PC-9 (cell line): Measurements from ENCODE around the gene RAB8A. TPM values are rescaled to one million over a fixed set of nuclear protein-coding genes. Genes with fewer than 3 reads are reported as not detected.
"Not testable (repeated sequence)": the region's sequence is repeated elsewhere in the genome, so short reads cannot be mapped to it uniquely, and the experiment has no call there.

Experiments used
- BruUV-seq: library from RNA; stranded (reverse); fragments of 400-500 nt; replicated peaks from 2 replicates; lab custom pipeline; 2021; lab: Mats Ljungman, UMichigan
- CTCF ChIA-PET: fragments of 300-600 bp; sonication (Branson Sonifier 250); formaldehyde crosslinking; loops from one replicate; lab custom pipeline; 2022; ENCODE audit warnings: antibody characterized with exemption; lab: Charles Lee
- POLR2A ChIA-PET: fragments of 300-600 bp; sonication (Branson Sonifier 250); formaldehyde crosslinking; loops from one replicate; lab custom pipeline; 2022; ENCODE audit warnings: antibody characterized with exemption; ENCODE audit not compliant: unreplicated experiment; lab: Charles Lee
- DNase-seq, 2 experiments: peaks; one replicate each; pipeline versions ENCODE4 v3.0.0 to v3.0.0-alpha.2; 2015 to 2022; ENCODE audit warnings: mixed read lengths in 1 of 2
- H2AFZ ChIP-seq: fragments of 200-600 bp; sonication (generic); 2 replicates; pipeline ENCODE4 v1.8.1; 2017; ENCODE audit warnings: antibody characterized with exemption
- H3F3A ChIP-seq: fragments of 200-600 bp; sonication (generic); 2 replicates; pipeline ENCODE4 v1.8.1; 2017; ENCODE audit warnings: antibody characterized with exemption, mild to moderate bottlenecking, low read depth; ENCODE audit not compliant: insufficient read depth
- H3K27ac ChIP-seq: fragments of 200-600 bp; sonication (generic); 2 replicates; pipeline ENCODE4 v1.6.1; 2016; ENCODE audit warnings: mixed run types
- H3K27me3 ChIP-seq: fragments of 200-600 bp; sonication (generic); 2 replicates; pipeline ENCODE4 v1.6.1; 2016; ENCODE audit warnings: low read depth, mixed run types; ENCODE audit not compliant: insufficient read depth
- H3K36me3 ChIP-seq: fragments of 200-600 bp; sonication (generic); 2 replicates; pipeline ENCODE4 v1.6.1; 2016; ENCODE audit warnings: low read depth, mixed run types
- H3K4me1 ChIP-seq: fragments of 200-600 bp; sonication (generic); replicated peaks from 2 replicates; pipeline ENCODE4 v1.6.1; 2016; ENCODE audit warnings: mixed run types; ENCODE audit not compliant: insufficient read depth
- H3K4me2 ChIP-seq: fragments of 200-600 bp; sonication (generic); 2 replicates; pipeline ENCODE4 v1.6.1; 2017; ENCODE audit warnings: mixed run types
- H3K4me3 ChIP-seq: fragments of 200-600 bp; sonication (generic); 2 replicates; pipeline ENCODE4 v1.6.1; 2016; ENCODE audit warnings: mixed run types
- H3K79me2 ChIP-seq: fragments of 200-600 bp; sonication (generic); 2 replicates; pipeline ENCODE4 v1.6.1; 2017; ENCODE audit warnings: low read depth, mixed run types
- H3K9me2 ChIP-seq: fragments of 200-600 bp; sonication (generic); 2 replicates; pipeline ENCODE4 v1.8.1; 2017; ENCODE audit warnings: mild to moderate bottlenecking; ENCODE audit not compliant: insufficient read depth
- H3K9me3 ChIP-seq: fragments of 200-600 bp; sonication (generic); 2 replicates; pipeline ENCODE4 v1.8.1; 2016; ENCODE audit warnings: low read depth; ENCODE audit not compliant: insufficient read depth
- H4K20me1 ChIP-seq: fragments of 200-600 bp; sonication (generic); 2 replicates; pipeline ENCODE4 v1.8.1; 2017; ENCODE audit not compliant: insufficient read depth
- EZH2 ChIP-seq: fragments of 200-600 bp; sonication (generic); IDR thresholded peaks from 2 replicates; pipeline ENCODE4 v1.8.0; 2017; ENCODE audit warnings: antibody characterized with exemption, low read depth
- intact Hi-C: fragments of 100-400 bp; cut with micrococcal nuclease; formaldehyde crosslinking; loops from one replicate; pipeline ENCODE4 v1.10.0; 2022; ENCODE audit not compliant: unreplicated experiment
- total RNA-seq: library from RNA; stranded (reverse); gene quantifications from 2 replicates; pipeline ENCODE4 v1.2.3, GENCODE V29; 2021
- TF ChIP-seq, protein P1 (sequence below): fragments of 200-600 bp; sonication (generic); conservative IDR thresholded peaks from 2 replicates; pipeline ENCODE4 v1.6.1; 2017; ENCODE audit warnings: mixed run types, antibody characterized with exemption, mild to moderate bottlenecking, moderate library complexity

Gene RAB8A
- total RNA-seq, 1 experiment from 2014 or later, result 104 TPM

DNA sequence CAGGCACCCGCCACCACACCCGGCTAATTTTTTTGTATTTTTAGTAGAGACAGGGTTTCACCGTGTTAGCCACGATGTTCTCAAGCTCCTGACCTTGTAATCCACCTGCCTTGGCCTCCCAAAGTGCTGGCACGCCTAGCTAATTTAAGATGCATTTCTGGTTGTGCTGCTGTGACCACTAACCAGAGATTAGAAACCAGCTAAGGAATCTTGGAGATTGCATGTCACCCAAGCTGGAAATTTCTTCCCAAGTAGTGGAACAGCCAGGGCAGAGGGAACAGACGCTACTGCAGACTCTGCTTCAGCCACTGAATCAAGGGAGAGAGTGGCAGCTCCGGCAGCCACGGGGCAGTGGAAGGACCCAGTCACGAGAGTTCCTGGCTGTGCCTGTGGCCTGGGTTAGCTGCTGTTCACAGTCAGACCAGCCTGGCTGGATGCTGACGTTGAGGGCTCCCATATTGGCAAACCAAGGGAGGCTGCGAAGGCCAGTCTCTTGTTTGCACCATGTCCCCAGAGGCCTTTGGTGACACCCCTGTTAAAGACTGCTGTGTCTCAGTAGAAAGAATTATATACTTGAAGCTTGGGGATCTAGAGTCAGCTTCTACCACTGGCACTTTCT, 27.5 kb upstream of the RAB8A start:
- peaks cover 6% of the 10 kb centered on the region for H4K20me1 ChIP-seq
- no peak overlapping the region for H3K4me3 ChIP-seq
- H3K27me3 ChIP-seq, result no peaks in the 10 kb centered on the region
- no peaks in the 10 kb centered on the region for H3K9me2 ChIP-seq
- TF ChIP-seq, protein P1, sequence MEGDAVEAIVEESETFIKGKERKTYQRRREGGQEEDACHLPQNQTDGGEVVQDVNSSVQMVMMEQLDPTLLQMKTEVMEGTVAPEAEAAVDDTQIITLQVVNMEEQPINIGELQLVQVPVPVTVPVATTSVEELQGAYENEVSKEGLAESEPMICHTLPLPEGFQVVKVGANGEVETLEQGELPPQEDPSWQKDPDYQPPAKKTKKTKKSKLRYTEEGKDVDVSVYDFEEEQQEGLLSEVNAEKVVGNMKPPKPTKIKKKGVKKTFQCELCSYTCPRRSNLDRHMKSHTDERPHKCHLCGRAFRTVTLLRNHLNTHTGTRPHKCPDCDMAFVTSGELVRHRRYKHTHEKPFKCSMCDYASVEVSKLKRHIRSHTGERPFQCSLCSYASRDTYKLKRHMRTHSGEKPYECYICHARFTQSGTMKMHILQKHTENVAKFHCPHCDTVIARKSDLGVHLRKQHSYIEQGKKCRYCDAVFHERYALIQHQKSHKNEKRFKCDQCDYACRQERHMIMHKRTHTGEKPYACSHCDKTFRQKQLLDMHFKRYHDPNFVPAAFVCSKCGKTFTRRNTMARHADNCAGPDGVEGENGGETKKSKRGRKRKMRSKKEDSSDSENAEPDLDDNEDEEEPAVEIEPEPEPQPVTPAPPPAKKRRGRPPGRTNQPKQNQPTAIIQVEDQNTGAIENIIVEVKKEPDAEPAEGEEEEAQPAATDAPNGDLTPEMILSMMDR, result no peak
- TF ChIP-seq EZH2, result no peak
- peak overlapping the region; percentile 14; the same call in 1 of the 2 replicates for H3K27ac ChIP-seq
- no peak overlapping the region for H2AFZ ChIP-seq
- CTCF ChIA-PET, result interaction anchor here (0.6 kb wide), 1 partner anchor 35 kb away, joined by 11 read pairs; no protein-coding TSS in a partner anchor
- H3F3A ChIP-seq, result peaks cover 96% of the 10 kb centered on the region
- no peak overlapping the region for H3K4me2 ChIP-seq
- no TSS peak for BruUV-seq
- intact Hi-C loops, result no loop called here
- POLR2A ChIA-PET, result no interaction called here
- H3K9me3 ChIP-seq, result no peaks in the 10 kb centered on the region
- peaks cover 74% of the 10 kb centered on the region for H3K36me3 ChIP-seq
- H3K79me2 ChIP-seq, result peaks cover 73% of the 10 kb centered on the region
- no peak for DNase-seq
- peaks cover 59% of the 10 kb centered on the region for H3K4me1 ChIP-seq

DNA sequence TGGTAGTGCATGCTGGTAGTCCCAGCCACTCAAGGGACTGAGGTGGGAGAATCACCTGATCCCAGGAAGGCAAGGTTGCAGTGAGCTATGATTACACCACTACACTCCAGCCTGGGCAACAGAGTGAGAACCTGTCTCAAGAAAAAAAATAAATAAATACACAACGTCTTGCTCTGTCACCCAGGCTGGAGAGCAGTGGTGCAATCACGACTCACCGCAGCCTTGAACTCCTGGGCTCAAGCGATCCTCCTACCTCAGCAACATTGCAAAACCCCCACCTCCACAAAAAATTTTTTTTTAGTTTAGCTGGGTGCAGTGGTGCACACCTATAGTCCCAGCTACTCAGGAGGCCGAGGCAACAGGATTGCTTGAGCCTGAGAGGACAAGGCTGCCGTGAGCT, 26.6 kb upstream of the RAB8A start:
- no TSS peak for BruUV-seq
- H3F3A ChIP-seq, result peaks cover 96% of the 10 kb centered on the region
- intact Hi-C loops, result no loop called here
- peaks cover 80% of the 10 kb centered on the region for H3K36me3 ChIP-seq
- ChIA-PET POLR2A (interaction anchor here (0.6 kb wide), 1 partner anchor 58 kb away, joined by 3 read pairs; the partner anchor contains the start of gene HSH2D), CTCF (no interaction called here)
- peaks cover 59% of the 10 kb centered on the region for H3K4me1 ChIP-seq
- no peaks in the 10 kb centered on the region for H3K27me3 ChIP-seq
- H2AFZ ChIP-seq, result no peak overlapping the region
- TF ChIP-seq, protein P1, result no peak
- no peak for TF ChIP-seq EZH2
- H3K4me2 ChIP-seq, result no peak overlapping the region
- H3K9me3 ChIP-seq, result no peaks in the 10 kb centered on the region
- DNase-seq, result peak in 1 of 2 experiments; percentile 63
- H3K79me2 ChIP-seq, result peaks cover 65% of the 10 kb centered on the region
- peak overlapping the region; percentile 14; the same call in 1 of the 2 replicates for H3K27ac ChIP-seq
- H4K20me1 ChIP-seq, result peaks cover 6% of the 10 kb centered on the region
- no peak overlapping the region for H3K4me3 ChIP-seq
- no peaks in the 10 kb centered on the region for H3K9me2 ChIP-seq

DNA sequence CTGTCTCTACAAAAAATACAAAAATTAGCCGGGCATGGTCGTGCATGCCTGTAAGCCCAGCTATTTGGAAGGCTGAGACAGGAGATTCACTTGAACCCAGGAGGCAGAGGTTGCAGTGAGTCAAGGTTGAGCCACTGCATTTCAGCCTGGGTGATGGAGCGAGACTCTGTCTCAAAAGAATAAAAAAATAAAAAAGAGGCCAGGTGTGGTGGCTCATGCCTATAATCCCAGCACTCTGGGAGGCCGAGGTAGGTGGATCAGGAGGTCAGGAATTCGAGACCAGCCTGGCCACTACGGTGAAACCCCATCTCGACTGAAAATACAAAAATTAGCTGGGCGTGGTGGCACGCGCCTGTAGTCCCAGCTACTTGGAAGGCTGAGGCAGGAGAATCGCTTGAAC, 24.3 kb upstream of the RAB8A start:
- Histone ChIP-seq H3K79me2 (peaks cover 62% of the 10 kb centered on the region), H3K27ac (peak overlapping the region; percentile 80), H3K4me1 (peaks cover 76% of the 10 kb centered on the region), H3K36me3 (peaks cover 81% of the 10 kb centered on the region), H3F3A (peaks cover 97% of the 10 kb centered on the region), H3K4me2 (peak overlapping the region; percentile 70)
- H3K9me2 ChIP-seq, H3K27me3 ChIP-seq, H4K20me1 ChIP-seq, BruUV-seq, intact Hi-C loops, CTCF ChIA-PET, H3K9me3 ChIP-seq, H3K4me3 ChIP-seq, H2AFZ ChIP-seq, POLR2A ChIA-PET: not testable (repeated sequence)
- peak in 1 of 2 experiments; percentile 33 for DNase-seq
